Choroid plexus epithelial cell (primary cell): Measurements from ENCODE around the gene GLCE.

Experiments
- DNase-seq: peaks from one replicate; pipeline ENCODE4 v3.0.0-alpha.2; 2010; ENCODE audit warnings: low read depth
- H3K4me3 ChIP-seq: 2 replicates; pipeline ENCODE4 v1.5.1; 2011; ENCODE audit warnings: low read depth, mild to moderate bottlenecking, control low read depth, low read length, moderate library complexity
- CTCF ChIP-seq: conservative IDR thresholded peaks from 2 replicates; pipeline ENCODE4 v1.5.1; 2011; ENCODE audit warnings: low read depth, mild to moderate bottlenecking, control low read depth, inconsistent platforms, low read length, moderate library complexity

The GLCE gene

GRCh38 chr15:69119683-69120395, 40.6 kb upstream of the GLCE start:
- no peak overlapping the region for H3K4me3 ChIP-seq
- no peak for TF ChIP-seq CTCF
- DNase-seq = no peak

GRCh38 chr15:69120732-69121131, 39.7 kb upstream of the GLCE start:
- no peak overlapping the region for H3K4me3 ChIP-seq
- no peak for DNase-seq

GRCh38 chr15:69121198-69121828, 39.1 kb upstream of the GLCE start:
- no peak for TF ChIP-seq CTCF
- H3K4me3 ChIP-seq = no peak overlapping the region
- DNase-seq = no peak

More at GRCh38 chr15:69120732-69121131, 39.7 kb upstream of the GLCE start:
- no peak for TF ChIP-seq CTCF

GRCh38 chr15:69125236-69125635, 35.2 kb upstream of the GLCE start:
- no peak for TF ChIP-seq CTCF
- H3K4me3 ChIP-seq = no peak overlapping the region
- DNase-seq = peak; percentile 69

GRCh38 chr15:69126054-69126469, 34.4 kb upstream of the GLCE start:
- TF ChIP-seq CTCF = no peak
- DNase-seq = peak; percentile 99
- H3K4me3 ChIP-seq = no peak overlapping the region

- peak; percentile 71 for DNase-seq
- no peak for TF ChIP-seq CTCF
- H3K4me3 ChIP-seq = no peak overlapping the region
These were observed 33.1 kb upstream of the GLCE start for GRCh38 chr15:69127306-69127705.

- no peak for TF ChIP-seq CTCF
- peak; percentile 25 for DNase-seq
These were observed 31.6 kb upstream of the GLCE start for GRCh38 chr15:69128667-69129311.

More at GRCh38 chr15:69128667-69129311, 31.6 kb upstream of the GLCE start:
- no peak overlapping the region for H3K4me3 ChIP-seq
